DMS 273 (cell line): ENCODE data around the gene PAGE2B.
"Not testable (repeated sequence)": the region's sequence is repeated elsewhere in the genome, so short reads cannot be mapped to it uniquely, and the experiment has no call there.

Source experiments
- DNase-seq: peaks from one replicate; lab custom pipeline; 2025; ENCODE audit not compliant: unreplicated experiment; lab: John Stamatoyannopoulos, UW

Gene PAGE2B

DNA sequence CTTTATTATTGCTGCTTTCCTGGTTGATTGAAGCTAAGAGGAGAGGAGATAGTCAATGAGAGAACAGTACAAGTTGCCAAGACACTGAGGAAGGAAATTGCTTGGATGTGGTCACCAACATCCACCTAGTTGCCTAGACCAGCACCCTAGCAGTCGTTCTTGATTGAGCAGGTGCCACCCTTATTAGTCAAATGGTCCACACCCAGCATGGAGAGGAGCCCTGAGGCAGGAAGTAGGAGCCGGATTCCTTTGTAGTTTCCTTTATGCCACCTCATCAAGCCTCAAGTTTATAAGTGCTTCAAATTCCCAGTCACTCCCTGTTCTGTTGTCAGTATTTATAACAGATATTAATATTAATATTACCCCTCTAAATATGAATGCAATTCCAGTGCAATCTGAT is 33.1 kb downstream of the PAGE2B start:
- DNase-seq: no peak

DNA sequence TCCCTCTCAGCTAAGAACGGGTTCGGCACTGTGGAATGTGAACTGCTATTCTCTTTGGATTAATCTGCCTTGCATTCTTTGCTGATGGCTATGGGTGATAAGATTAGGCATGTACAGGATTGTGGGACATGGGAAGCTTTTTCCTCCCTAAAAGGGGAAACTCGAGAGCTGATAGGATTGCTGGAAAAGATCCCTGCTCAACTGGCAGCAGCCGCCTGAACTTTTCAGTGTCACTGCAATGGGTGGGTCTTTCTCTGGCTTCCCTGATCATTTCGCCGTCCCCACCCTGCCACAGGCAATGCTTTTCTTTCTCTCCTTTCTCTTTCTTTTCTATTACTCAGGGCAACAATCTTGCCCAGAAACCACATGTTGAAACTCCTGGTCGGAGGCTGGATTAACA is 34.5 kb downstream of the PAGE2B start:
- no peak for DNase-seq

DNA sequence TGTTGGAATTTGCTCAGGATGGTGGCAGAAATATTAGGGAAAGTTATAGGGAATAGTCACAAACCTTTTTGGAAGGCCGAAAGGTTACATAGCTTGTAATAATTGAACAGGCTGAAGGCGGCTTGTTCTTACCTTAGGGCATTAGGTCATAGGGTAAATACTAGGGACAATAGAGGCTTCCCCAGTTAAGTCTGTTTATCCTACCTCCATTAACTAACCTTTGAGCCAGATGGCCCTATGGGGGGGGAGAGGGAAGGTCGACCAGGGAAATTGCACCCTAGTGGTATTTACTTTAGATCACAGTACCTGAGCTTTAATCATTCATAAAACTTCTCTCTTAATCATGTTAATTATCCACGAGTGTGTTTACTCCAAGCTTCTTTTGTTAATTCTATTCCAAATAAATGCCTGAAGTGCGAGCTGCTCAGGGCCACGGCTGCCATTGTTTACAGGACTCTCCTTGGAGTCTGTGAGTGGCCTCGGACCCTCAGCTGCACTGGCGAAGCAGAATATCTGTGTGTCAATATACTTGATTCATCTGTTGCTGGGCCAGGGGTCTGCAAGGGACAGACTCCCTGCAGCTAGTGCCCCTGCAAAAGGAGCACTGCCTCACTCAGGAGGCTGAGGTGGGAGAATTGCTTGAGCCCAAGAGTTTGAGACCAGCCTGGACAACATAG is 36.9 kb downstream of the PAGE2B start:
- DNase-seq: no peak

DNA sequence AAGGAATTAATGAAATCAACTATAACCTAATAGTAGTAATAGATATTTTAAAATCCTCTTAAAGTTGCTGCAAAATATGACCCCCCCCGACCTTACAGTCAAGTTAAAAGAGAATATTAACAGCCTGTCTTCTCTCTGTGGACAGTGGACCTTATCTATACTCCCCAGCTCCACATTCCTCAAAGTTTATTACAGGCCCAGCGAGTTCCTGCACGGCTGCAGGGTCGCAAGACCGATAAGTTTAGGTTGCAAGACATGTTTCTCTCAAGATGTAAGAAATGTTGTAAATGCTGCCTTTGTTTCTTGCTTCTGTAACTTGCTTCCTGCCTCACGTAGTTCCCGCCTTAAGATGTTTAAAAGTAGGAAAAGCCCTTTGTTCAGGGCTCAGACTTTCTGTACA is 41.8 kb downstream of the PAGE2B start:
- DNase-seq: not testable (repeated sequence)

DNA sequence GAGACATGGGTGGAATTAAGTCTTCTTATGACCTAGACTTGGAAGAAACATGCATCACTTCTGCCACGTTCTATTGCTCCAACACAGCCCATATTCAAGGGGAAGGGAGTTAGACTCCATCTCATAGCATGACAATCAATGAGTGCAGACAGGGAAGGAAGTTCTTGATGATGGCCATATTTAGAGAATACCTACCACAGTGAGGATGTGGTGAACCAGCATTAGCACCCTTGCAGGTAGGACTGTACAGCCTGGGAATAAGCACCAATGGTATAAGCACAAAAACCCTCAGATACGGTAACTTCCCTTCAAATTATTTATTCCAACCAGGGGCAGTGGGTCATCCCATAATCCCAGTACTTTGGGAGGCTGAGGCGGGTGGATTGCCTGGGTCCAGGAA is 43.7 kb downstream of the PAGE2B start:
- DNase-seq: no peak

DNA sequence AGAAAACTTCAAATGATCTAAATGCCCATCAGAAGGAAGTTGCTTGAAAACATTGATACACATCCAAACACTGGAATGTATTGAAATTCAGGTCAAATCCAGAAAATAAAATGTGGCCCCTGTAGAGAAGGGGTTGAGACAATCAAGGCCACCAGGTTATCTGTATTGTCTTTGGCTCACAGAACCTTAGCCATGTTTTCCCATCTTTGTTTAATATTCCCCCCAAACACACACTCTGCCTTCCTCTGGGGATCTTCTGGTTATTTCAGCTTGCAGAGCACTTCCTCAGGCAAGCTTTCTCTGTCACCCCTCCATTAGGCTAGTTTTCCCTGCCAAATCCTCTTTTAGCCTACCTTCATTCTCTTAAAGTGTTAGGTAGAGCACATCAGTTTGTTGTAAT is 44.4 kb downstream of the PAGE2B start:
- no peak for DNase-seq

DNA sequence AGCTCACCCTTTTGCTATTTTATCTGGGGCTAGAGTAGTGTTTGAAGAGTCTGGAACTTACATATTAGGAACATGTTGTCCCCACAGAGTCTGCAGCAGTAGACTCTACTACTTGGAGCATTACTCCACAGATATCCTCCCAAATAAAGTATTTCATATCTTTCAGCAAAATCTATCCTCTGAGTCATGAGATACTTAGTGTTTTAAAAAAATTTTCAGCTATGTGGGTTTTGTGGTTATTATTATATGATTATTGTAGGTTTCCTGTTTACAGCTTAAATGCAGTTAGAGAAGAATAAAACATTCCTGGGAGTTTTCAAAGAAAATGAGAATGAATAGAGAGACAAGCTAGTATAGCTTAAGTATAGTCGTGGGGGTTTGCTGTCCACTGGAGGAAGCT is 44.9 kb downstream of the PAGE2B start:
- no peak for DNase-seq

DNA sequence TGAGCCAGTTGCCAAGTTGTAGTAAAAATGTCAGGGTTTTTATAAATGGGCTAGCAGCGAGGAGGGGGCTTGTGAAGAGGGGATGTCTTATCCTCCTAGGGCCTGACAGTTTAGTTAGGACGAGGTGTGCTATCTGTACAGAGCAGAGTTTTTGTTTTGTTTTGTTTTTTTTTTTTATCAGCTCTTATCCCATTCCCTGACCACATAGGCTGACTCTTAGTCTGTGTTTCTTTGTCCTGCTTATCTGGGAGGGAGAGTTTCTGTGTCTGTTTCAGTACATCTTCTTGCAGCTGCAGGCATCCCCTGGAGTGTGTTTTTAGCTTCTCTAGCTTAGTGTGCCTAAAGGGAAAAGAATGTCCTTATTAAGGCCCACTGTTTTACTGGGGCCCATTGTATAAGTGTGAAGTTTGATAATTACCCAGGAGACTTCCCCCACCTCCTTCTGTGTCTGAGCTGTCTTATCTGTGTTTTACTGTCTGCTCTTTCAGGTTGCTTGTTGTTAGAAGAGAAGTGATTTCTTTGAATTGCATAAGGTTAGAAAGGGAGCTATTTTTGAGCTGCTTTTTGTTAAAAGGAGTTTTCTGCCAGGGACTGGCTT is 46.0 kb downstream of the PAGE2B start:
- no peak for DNase-seq

DNA sequence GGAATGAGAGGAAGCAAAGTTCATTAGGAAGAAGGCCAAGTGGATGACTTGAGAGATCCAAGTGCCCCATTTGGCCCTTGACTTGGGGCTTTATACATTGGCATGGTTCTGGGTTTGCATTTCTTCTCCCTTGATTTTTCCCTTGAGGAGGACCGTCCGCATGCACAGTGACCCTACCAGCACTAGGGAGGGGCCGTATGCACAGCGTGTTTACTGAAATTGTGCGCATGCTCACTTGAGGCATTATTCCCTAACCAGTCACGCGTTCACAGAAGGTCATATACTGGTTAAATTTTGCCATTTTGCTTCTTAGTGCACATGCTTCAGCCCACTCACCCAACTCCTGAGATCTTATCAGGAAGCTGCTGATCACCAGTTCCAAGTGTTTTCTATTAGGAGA is 49.1 kb downstream of the PAGE2B start:
- no peak for DNase-seq

DNA sequence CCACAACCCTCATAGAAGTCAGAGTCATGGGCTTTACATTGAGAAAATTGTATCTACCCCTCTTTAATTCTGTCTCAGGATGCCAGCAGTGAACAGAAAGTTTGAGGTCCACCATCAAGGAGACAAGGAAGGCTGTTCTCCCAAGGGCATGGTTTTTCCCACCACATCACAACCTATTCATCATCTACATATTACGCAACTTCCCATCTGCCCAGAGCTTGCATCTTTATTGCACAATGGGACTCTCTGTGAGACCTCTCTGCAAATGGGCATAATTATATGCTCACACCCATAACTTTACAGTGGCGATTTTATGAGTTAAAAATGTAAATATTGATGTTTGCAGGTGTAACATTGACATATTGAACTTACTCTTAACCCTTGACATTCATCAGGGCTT is 52.9 kb downstream of the PAGE2B start:
- DNase-seq: no peak
